Body of pancreas (tissue), 4 donors: ENCODE data around the gene FFAR2.

Experiments used
- POLR2A ChIP-seq, 3 donors: fragments of 450-650 bp; IDR thresholded peaks; one replicate each; pipeline ENCODE4 v1.6.1; 2016; ENCODE audit warnings: antibody characterized with exemption in 3 of 3, mild to moderate bottlenecking in 2 of 3
- TF ChIP-seq, protein P1 (sequence below), 7 experiments: fragments of 450-650 bp in 4 of 7; fragments of 200-600 bp in 3 of 7; sonication (generic) in 3 of 7; IDR thresholded peaks; one replicate each; pipeline ENCODE4 v1.5.1; 2016 to 2019; ENCODE audit warnings: antibody characterized with exemption in 7 of 7

- TF ChIP-seq, protein P1, sequence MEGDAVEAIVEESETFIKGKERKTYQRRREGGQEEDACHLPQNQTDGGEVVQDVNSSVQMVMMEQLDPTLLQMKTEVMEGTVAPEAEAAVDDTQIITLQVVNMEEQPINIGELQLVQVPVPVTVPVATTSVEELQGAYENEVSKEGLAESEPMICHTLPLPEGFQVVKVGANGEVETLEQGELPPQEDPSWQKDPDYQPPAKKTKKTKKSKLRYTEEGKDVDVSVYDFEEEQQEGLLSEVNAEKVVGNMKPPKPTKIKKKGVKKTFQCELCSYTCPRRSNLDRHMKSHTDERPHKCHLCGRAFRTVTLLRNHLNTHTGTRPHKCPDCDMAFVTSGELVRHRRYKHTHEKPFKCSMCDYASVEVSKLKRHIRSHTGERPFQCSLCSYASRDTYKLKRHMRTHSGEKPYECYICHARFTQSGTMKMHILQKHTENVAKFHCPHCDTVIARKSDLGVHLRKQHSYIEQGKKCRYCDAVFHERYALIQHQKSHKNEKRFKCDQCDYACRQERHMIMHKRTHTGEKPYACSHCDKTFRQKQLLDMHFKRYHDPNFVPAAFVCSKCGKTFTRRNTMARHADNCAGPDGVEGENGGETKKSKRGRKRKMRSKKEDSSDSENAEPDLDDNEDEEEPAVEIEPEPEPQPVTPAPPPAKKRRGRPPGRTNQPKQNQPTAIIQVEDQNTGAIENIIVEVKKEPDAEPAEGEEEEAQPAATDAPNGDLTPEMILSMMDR (IDR thresholded peaks at IDR 0.05): no peak
- no peak for TF ChIP-seq POLR2A (IDR thresholded peaks at IDR 0.05)
Observed at GRCh38 chr19:35484252-35485036, 36.4 kb downstream of the FFAR2 start.
